ENCODE data around the gene EHHADH.
"Not testable (repeated sequence)": the region's sequence is repeated elsewhere in the genome, so short reads cannot be mapped to it uniquely, and the experiment has no call there.

EHHADH gene

DNA sequence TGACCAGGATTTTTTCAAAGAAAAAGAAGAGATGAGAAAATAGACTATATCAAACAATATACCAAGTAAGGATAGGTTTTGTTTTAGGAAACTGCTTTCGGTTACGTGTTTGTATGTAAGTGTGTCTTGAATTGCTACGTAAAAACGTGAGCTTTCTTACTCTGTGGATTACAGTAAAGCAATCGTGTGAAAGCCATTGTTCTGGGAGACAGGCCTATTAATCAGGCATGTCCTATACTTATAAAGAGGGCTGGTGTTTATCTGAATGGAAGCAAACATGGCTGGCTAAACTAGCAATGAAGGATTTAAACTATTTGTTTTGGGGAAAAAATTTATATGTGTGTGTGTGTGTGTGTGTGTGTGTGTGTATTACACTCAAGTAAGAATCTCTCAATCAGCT is 2.6 kb downstream of the EHHADH start:
- DNase-seq (ENCODE audit: low read depth) = no peak

DNA sequence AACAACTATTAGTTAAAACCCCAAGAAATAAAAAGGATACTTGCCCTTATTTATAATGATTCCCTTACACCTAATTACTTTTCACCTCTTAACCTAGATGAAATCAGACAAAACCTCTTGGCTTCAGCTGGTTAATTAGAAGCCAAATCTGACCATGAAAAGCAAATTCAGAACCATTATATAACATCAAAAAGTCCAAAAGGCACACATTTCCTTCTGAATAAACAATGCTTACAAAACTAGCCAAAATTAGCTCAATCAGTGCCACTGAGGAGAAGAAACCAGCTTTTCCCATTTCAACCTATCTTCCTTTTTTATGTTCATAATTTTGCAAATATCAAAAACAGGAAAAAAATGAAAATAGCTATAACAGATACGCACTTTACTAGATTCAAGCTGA is 3.2 kb downstream of the EHHADH start:
- DNase-seq (ENCODE audit: low read depth) = no peak

DNA sequence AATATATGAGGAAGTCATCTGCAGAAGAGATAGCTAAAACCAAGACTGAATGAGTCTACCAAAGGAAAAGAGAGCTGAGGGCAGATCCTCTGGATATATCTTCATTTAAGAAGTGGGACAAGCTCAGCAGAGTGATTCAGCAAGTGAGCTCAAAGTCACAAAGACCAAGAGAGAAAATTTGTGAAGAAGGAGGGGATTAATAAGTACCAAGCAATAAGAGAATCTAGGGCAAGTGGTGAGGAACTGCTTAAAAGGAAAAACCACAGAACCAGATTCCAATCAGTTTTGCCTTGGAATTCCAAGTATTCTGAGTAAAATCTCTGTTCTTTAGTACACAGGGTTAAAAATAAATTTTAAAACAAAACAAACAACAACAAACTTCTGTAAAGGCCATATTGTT is 3.6 kb downstream of the EHHADH start:
- DNase-seq (ENCODE audit: low read depth) = no peak

DNA sequence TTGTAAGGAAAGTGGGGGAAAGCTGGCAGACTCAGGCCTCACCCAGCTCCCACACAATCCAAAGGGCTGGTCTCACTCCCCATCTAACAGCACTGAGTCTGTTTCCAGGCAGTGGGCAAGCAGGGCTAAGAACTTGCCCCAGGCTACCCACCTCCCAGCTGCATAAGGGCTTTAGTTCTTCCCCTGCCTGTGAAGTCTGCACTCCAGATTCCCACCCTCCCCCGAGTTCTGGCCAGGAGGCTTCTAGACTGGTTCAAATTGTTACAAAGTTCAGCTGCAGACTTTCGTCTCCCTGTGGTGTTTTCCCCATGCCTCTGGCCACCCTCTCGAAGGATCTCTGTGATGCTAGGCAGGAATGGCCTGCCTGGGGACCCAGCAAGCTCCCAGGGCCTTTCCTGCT is 11.2 kb downstream of the EHHADH start:
- no peak for DNase-seq (ENCODE audit: low read depth)

- DNase-seq (ENCODE audit: low read depth) = no peak
Measured at GRCh38 chr3:185236969-185237368, 16.9 kb downstream of the EHHADH start.

DNA sequence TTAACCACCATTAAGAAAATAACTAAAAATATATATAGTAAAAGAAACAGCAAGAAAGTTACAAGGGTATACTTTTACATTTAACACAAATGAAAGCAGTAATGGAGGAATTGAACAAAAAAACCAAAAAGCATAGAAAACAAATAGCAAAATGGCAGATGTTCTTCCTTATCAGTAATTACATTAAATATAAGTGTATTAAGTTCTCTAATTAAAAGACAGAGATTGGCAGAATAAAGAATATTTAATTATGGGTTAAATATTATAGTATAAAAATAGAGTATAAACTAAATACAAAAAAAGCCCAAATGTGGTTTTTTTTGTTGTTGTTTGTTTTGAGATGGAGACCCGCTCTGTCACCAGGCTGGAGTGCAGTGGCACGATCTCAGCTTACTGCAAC is 20.5 kb downstream of the EHHADH start:
- DNase-seq (ENCODE audit: low read depth) = no peak

DNA sequence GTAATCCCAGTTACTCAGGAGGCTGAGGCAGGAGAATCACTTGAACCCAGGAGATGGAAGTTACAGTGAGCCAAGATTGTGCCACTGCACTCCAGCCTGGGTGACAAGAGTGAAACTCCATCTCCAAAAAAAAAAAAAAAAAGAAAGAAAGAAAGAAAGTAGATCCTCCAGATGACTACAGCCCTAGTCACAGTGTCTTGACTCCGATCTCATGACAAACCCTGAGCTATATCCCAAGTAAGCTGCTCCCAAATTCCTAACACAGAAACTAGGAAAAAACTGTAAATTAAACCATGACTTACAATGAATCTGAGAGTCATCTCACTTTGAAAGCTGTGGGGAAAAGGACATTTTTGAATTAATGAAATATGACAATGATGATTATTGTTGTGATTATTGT is 27.3 kb downstream of the EHHADH start:
- not testable (repeated sequence) for DNase-seq (ENCODE audit: low read depth)

DNA sequence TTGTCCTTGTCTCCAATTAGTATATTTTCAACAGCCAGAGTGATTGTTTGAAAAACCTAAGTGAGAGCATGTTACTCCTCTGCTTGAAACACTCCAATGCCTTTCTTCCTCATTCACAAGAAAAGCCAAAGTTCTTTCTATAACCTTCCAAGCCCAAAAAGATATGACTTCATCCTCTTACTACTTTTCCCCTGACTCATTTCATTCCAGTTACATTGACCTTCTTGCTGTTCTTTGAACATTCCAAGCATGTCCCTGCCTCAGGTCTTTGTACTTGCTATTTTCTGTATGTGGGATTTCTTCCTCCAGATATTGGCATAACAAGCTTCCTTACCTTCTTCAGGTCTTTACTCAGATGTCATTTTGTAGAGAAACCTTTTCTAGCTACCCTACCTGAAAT is 28.3 kb downstream of the EHHADH start:
- DNase-seq (ENCODE audit: low read depth) = peak; percentile 27

DNA sequence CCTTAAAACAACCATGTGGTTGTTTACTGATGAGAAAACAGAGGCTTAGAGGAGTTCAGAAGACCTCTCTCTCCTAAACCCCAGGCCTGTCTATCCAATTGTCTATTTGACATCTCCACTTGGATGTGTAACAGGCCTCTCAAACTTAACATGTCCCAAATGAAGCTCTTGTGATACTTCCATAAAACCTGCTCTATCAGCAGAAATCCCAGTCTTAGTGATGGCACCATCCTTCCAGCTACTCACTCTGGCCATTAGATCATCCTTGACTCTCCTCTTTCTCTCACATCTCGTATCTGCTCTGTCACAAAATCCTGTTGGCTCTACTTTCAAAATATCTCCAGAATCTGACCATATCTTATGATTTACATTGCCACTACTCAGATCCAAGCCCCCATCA is 28.8 kb downstream of the EHHADH start:
- no peak for DNase-seq (ENCODE audit: low read depth)

DNA sequence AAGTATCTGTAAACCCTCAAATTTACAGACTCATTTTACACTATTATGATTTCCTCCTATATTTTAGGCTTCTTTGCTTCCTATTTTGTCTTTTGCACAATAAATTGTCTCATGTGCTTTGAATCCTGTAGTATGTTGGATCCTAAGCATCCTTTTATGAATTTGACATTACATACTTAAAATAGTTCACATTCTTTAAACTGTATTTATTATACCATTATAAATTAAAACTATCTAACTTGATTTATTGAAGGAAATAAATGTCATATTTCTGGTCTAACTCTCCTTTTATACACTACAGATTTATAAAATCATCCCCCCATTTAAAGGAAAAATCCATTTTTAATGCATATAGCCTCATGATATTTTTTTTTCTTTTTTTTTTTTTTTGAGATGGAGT is 32.6 kb downstream of the EHHADH start:
- no peak for DNase-seq (ENCODE audit: low read depth)

- DNase-seq (ENCODE audit: low read depth) = peak; percentile 30
Measured at GRCh38 chr3:185216607-185216958, 37.3 kb downstream of the EHHADH start.

DNA sequence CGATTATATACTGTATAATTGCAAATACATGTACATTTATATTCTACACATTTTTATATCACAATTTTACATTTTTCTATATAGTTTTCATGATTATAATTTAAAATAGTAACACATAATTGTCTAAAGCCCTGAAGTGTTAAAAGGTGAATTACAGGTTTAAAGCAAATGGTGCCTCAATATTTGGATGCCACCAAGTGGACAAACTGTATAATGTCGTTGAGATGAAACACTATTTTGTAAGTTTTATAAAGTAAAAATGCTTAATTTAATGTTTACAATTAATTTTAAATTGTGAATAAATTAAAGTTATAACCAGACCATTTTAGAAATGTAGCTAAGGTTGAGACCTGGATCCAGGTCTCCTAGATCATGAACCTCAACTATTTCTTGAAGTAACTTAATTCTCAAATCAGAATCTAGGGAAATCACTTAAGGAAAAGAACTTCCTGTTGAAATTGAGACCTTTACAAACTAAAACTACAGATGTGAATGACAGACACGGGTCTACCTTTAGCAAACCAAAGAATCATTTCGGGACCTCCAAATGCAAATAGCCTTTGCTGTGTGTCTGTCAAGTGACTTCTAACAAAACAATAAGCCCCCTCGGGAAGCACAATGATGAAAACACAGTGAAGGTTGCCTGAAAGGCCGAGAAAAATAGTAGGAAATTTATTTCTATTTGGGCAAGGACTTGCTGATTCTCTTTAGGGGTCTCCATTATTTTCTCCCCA is 37.8 kb downstream of the EHHADH start:
- DNase-seq (ENCODE audit: low read depth) = no peak

GRCh38 chr3:185212559-185212958 is 41.3 kb downstream of the EHHADH start:
- DNase-seq (ENCODE audit: low read depth) = no peak

DNA sequence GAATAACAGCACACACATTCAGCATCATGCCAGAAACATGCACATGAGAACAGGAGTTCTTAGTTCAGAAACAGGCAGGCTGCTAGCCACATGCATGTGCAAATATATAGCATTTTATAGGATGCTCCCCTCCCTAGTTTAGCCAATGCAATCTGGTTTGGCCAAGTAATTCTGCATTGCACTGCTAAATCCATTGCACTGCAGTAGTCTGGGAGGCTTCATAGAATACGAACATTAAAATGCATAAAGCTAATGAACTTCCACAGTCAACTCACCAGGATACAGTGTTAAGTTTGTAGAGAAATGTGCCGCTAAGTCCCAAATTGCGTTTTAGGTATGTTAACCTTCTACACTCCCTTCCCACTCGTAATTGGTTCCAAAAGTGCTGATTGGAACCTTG is 41.8 kb downstream of the EHHADH start:
- DNase-seq (ENCODE audit: low read depth) = no peak

GRCh38 chr3:185210621-185211142 is 43.2 kb downstream of the EHHADH start:
- DNase-seq (ENCODE audit: low read depth) = no peak

GRCh38 chr3:185208823-185209222 is 45.0 kb downstream of the EHHADH start:
- DNase-seq (ENCODE audit: low read depth) = no peak

DNA sequence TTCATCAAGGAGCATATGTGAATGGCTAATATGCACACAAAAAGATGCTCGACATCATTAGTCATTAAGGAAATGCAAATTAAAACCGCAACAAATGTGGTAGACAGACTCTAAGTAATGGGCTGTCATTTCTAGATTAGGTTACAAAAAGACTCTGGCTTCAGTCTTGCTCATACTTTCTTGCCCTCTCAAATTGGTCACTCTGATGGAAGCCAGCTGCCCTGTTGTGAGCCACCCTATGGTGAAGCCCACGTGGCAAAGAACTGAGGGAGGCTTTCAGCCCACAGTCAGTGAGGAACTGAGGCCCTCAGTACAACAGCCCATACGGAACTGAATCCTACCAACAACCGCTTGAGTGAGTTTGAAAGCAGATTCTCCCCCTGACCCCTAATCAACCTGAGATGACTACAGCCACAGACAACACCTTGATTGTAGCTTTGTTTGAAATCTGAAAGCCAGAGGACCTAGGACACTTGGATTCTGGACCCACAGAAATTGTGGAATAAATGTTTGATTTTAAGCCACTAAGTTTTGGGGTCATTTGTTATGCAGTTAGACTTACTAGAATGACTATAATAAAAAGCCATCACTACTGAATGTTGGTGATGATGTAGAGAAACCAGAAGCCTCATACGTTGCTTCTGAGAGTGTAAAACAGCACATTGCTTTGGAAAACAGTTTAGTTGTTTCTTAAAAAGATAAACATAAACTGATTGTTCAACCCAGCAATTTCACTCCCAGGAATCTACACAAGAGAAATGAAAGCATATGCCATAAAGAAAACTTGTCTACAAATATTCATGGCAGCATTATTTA is 45.7 kb downstream of the EHHADH start:
- peak; percentile 63 for DNase-seq (ENCODE audit: low read depth)

DNA sequence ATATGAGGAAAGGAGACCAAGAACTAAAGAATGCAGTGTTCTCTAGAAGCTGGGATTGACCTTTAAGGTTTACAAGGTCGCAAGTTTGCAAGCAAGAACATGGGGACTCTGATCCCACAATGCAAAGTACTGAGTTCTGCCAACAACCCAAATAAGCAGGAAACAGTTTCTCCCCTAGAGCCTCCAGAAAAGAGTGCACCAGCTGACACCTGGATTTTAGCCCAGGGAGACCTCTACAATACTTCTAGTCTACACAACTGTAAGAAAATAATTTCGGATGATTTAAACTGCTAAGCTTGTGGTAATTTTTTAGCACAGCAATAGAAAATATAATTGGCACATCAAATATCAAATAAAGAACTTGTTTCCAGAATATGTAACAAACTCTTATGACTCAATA is 46.4 kb downstream of the EHHADH start:
- no peak for DNase-seq (ENCODE audit: low read depth)

DNA sequence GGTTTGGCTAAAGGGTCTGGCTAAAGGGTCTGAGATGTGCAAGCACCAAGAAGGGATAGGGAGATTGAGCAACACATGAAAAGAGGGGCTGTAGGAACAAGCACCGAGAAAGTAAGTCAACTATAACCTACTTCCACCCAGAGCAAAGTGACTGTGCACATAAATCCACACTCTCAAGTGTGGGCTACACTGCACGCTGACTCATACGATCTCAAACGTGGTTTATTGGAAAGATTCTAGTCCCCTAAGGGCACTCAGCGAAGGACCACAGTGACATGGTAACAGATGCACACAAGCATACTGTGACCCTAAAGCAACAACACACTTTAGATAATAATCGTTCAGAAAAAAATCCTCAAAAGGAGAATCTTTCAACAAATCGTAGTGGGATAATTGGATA is 48.0 kb downstream of the EHHADH start:
- DNase-seq (ENCODE audit: low read depth) = no peak

DNA sequence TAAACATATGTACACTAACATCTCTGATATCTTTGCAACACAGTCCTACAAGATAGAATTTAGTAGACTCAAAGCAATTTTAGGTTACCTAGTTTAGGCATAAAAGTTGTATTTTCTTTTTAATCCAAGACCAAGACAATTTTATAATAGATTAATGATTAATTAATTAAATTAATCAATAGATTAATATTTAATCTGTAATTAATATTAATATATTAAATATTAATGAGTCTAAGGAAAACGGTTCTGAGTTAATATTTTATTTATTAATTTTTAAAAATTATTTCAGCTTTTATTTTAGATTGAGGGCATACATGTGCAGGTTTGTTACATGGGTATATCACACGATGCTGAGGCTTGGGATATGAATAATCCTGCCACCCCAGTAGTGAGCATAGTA is 49.0 kb downstream of the EHHADH start:
- DNase-seq (ENCODE audit: low read depth) = no peak

GRCh38 chr3:185200639-185201038 is 53.2 kb downstream of the EHHADH start:
- no peak for DNase-seq (ENCODE audit: low read depth)

- DNase-seq (ENCODE audit: low read depth) = no peak
Measured at GRCh38 chr3:185199671-185200070, 54.2 kb downstream of the EHHADH start.

DNA sequence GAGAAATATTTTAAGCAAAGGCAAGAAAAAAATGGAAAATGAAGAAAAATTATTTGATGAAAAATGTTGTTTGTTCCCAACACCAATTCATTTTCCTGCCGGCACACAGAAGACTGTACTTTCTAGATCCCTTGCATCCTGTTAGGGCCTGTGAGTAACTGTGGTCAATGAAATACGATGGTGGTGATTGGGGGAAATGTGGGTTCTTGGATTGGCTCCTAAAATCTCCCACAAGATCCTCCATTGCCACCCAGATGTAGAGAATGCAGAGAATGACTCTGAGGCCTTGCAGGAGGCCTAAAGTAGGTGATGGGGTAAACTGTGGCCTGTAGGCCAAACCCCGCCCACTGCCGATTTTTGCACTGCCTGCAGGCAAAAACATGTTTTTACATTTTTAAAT is 54.6 kb downstream of the EHHADH start:
- DNase-seq (ENCODE audit: low read depth) = no peak

- DNase-seq (ENCODE audit: low read depth) = no peak
Measured at GRCh38 chr3:185197068-185197467, 56.8 kb downstream of the EHHADH start.

All from fibroblast of gingiva (primary cell).